K562 (cell line): Measurements from ENCODE around the gene SPRED2. TPM values are rescaled to one million over a fixed set of nuclear protein-coding genes. Genes with fewer than 3 reads are reported as not detected.

Experiments used
- ATAC-seq: fragments of 200-7000 bp; cut with Tn5 transposase; 3 replicates; pipeline ENCODE4 v1.9.1; 2020; ENCODE audit warnings: moderate library complexity
- BruUV-seq: library from RNA; stranded (reverse); fragments of 400-500 nt; replicated peaks from 2 replicates; lab custom pipeline; 2021; lab: Mats Ljungman, UMichigan
- CTCF ChIA-PET: fragments of 300-600 bp; formaldehyde crosslinking; extraction: SDS; loops from one replicate; lab custom pipeline; 2021; ENCODE audit warnings: low intra/inter-chr PET ratio; lab: Yijun Ruan, JAX
- POLR2A ChIA-PET: fragments of 300-600, 350-650 bp; sonication (Branson Sonifier 250); formaldehyde crosslinking; extraction: SDS; loops from one replicate; lab custom pipeline; 2021; ENCODE audit warnings: antibody characterized with exemption, inconsistent platforms; lab: Yijun Ruan, JAX
- DNase-seq, 4 experiments: peaks; one replicate each; pipeline versions ENCODE4 v3.0.0 to v3.0.0-alpha.2; 2011 to 2018; ENCODE audit warnings: low spot score in 3 of 4, mixed read lengths in 3 of 4; ENCODE audit errors: extremely low read depth in 1 of 4
- FAIRE-seq: peaks from 2 replicates; lab custom pipeline; 2011; peaks lifted over from hg19 to GRCh38; lab: Jason Lieb, UNC
- H2AFZ ChIP-seq: 2 replicates; pipeline ENCODE4 v1.6.0; 2011; ENCODE audit warnings: low read depth, low read length, control low read depth, inconsistent platforms
- H3K27ac ChIP-seq: fragments of 200-600 bp; 3 replicates; pipeline ENCODE4 v1.8.0; 2011; ENCODE audit warnings: low read depth, mild to moderate bottlenecking, control low read depth, inconsistent platforms, low read length, moderate library complexity, mixed read lengths; ENCODE audit errors: extremely low read depth
- H3K27me3 ChIP-seq, 2 experiments: fragments of 300-600 bp in 1 of 2; 2 replicates in 1 of 2; 3 replicates in 1 of 2; pipeline versions ENCODE4 v1.6.0 to v1.8.0; 2011; ENCODE audit warnings: inconsistent platforms in 2 of 2, low read length in 2 of 2, mild to moderate bottlenecking in 1 of 2, mixed read lengths in 1 of 2, moderate library complexity in 1 of 2; ENCODE audit not compliant: control insufficient read depth in 2 of 2, insufficient read depth in 2 of 2
- H3K36me3 ChIP-seq: fragments of 300-600 bp; 3 replicates; pipeline ENCODE4 v1.8.0; 2011; ENCODE audit warnings: mild to moderate bottlenecking, low read length, inconsistent platforms; ENCODE audit not compliant: control insufficient read depth, insufficient read depth
- H3K4me1 ChIP-seq, 2 experiments: fragments of 200-600 bp in 1 of 2; replicated peaks in 1 of 2; 2 replicates in 1 of 2; 3 replicates in 1 of 2; pipeline versions ENCODE4 v1.5.1 to v1.8.0; 2011; ENCODE audit warnings: inconsistent platforms in 2 of 2, low read length in 2 of 2, mild to moderate bottlenecking in 1 of 2, mixed read lengths in 1 of 2, moderate library complexity in 1 of 2; ENCODE audit not compliant: control insufficient read depth in 2 of 2, insufficient read depth in 2 of 2
- H3K4me2 ChIP-seq: 2 replicates; pipeline ENCODE4 v1.6.1; 2011; ENCODE audit warnings: low read length, control low read depth, inconsistent platforms, mixed read lengths; ENCODE audit not compliant: insufficient read depth
- H3K4me3 ChIP-seq: fragments of 200-600 bp; sonication (generic), shearing (Covaris generic); 2 replicates; pipeline ENCODE4 v1.5.1; 2016; ENCODE audit warnings: control low read depth, inconsistent platforms
- H3K79me2 ChIP-seq: fragments of 200-600 bp; 3 replicates; pipeline ENCODE4 v1.8.0; 2011; ENCODE audit warnings: low read length, inconsistent platforms; ENCODE audit not compliant: control insufficient read depth, insufficient read depth
- H3K9ac ChIP-seq, 2 experiments: 2 replicates each; pipeline versions ENCODE4 v1.6.0 to v1.6.1; 2011; ENCODE audit warnings: low read depth in 2 of 2, low read length in 2 of 2, control low read depth in 1 of 2, inconsistent platforms in 1 of 2, mild to moderate bottlenecking in 1 of 2, mixed read lengths in 1 of 2; ENCODE audit not compliant: insufficient read depth in 1 of 2
- H3K9me1 ChIP-seq: one replicate; pipeline ENCODE4 v1.6.0; 2011; ENCODE audit warnings: inconsistent platforms, mild to moderate bottlenecking, low read length, moderate library complexity; ENCODE audit not compliant: control insufficient read depth, insufficient read depth
- H3K9me3 ChIP-seq: replicated peaks from 2 replicates; pipeline ENCODE4 v1.5.1; 2011; ENCODE audit warnings: low read depth, low read length, inconsistent platforms; ENCODE audit not compliant: control insufficient read depth, insufficient read depth
- H4K20me1 ChIP-seq: replicated peaks from 2 replicates; pipeline ENCODE4 v1.6.1; 2011; ENCODE audit warnings: low read length, inconsistent platforms, mixed read lengths; ENCODE audit not compliant: control insufficient read depth, insufficient read depth
- FOXA3 ChIP-seq, 2 experiments: fragments of 450-650 bp in 1 of 2; sonication (generic) in 1 of 2; formaldehyde crosslinking; IDR thresholded peaks in 1 of 2; conservative IDR thresholded peaks in 1 of 2; 2 replicates each; pipeline versions ENCODE4 v1.4.0 to v1.8.0; 2020 to 2022; ENCODE audit warnings: mild to moderate bottlenecking in 2 of 2, missing genetic modification reagents in 1 of 2
- MAZ ChIP-seq, 2 experiments: fragments of 450-650 bp in 1 of 2; sonication (generic) in 1 of 2; formaldehyde crosslinking; IDR thresholded peaks in 1 of 2; conservative IDR thresholded peaks in 1 of 2; 2 replicates each; pipeline versions ENCODE4 v1.4.0 to v1.5.0; 2020; ENCODE audit warnings: mild to moderate bottlenecking in 1 of 2, missing genetic modification reagents in 1 of 2
- PBX2 ChIP-seq, 2 experiments: IDR thresholded peaks in 1 of 2; conservative IDR thresholded peaks in 1 of 2; 2 replicates each; pipeline ENCODE4 v1.6.1; 2016; ENCODE audit warnings: low read depth in 2 of 2, mild to moderate bottlenecking in 1 of 2, missing compliant biosample characterization in 1 of 2, missing genetic modification characterization in 1 of 2, moderate library complexity in 1 of 2
- RBM34 ChIP-seq: fragments of 200-400 bp; formaldehyde crosslinking; IDR thresholded peaks from 2 replicates; pipeline ENCODE4 v1.6.1; 2018; ENCODE audit warnings: low read length, borderline replicate concordance; ENCODE audit not compliant: insufficient read depth
- ZBTB40 ChIP-seq, 2 experiments: fragments of 450-650 bp in 1 of 2; sonication (generic) in 1 of 2; formaldehyde crosslinking in 1 of 2; IDR thresholded peaks; 2 replicates each; pipeline versions ENCODE4 v1.7.1 to v1.9.0; 2016 to 2022; ENCODE audit warnings: inconsistent platforms in 1 of 2, mild to moderate bottlenecking in 1 of 2, missing genetic modification reagents in 1 of 2
- WGBS: fragments of 100-300 bp; shearing (Covaris generic); methylation state at CpG from one replicate; pipeline ENCODE4 v1.1.6; 2016; ENCODE audit warnings: low coverage, mixed read lengths; ENCODE audit not compliant: insufficient coverage; ENCODE audit errors: missing lambda C conversion rate; 5-methylcytosine and 5-hydroxymethylcytosine counted together
- in situ Hi-C: fragments of 300-500 bp; cut with MboI; formaldehyde crosslinking; loops from 4 replicates; pipeline ENCODE4 v1.15.0; 2018; ENCODE audit warnings: inconsistent platforms, mixed read lengths
- intact Hi-C: fragments of 100-400 bp; cut with micrococcal nuclease; formaldehyde crosslinking; loops from 2 replicates; pipeline ENCODE4 v1.14.2; 2022
- polyA plus RNA-seq, 8 experiments: library from polyadenylated mRNA; depleted of rRNA in 4 of 8; stranded (reverse) in 5 of 8; unstranded in 3 of 8; fragments of >200 nt; fragmentation: Nextera tagmentation in 2 of 8; fragmentation: Illumina TruSeq in 1 of 8; extraction: Ambion mirVana in 2 of 8; extraction: Trizol in 1 of 8; gene quantifications; 2 replicates each; pipeline versions ENCODE4 v1.2.1 to v1.2.3, GENCODE V29; 2011 to 2014; ENCODE audit warnings: inconsistent platforms in 1 of 8, missing spikeins in 1 of 8
- total RNA-seq, 7 experiments: library from RNA; depleted of rRNA in 6 of 7; stranded (reverse); fragments of >200 nt in 6 of 7; fragmentation: Illumina TruSeq in 2 of 7; extraction: Trizol in 2 of 7; gene quantifications; 2 replicates each; pipeline versions ENCODE4 v1.2.1 to v1.2.3, GENCODE V29; 2011 to 2021; ENCODE audit warnings: low replicate concordance in 1 of 7

Gene SPRED2
- total and polyA plus RNA-seq, 9 of the 15 experiments (the other 6 are each of a cell fraction or from before 2014, with no cell fraction given), result 4.6 to 50.8 (median 14.1) TPM

- peak in 2 of 4 experiments; percentile 51 to 58 for DNase-seq
- peaks cover 11% of the 10 kb centered on the region for H3K36me3 ChIP-seq
- ChIA-PET CTCF (no interaction called here), POLR2A (interaction anchor here (0.5 to 4.7 kb wide), 17 partner anchors 9 to 194 kb away, joined by 3 to 29 read pairs (median 3); partner anchors contain the start of gene ACTR2)
- no peak overlapping the region for H2AFZ ChIP-seq
- peaks cover 57% of the 10 kb centered on the region for H4K20me1 ChIP-seq
- H3K4me1 ChIP-seq, result peaks cover 0 to 23% of the 10 kb centered on the region in 2 experiments; a peak in 4 of 5 replicates
- FAIRE-seq, result peak; percentile 85
- no TSS peak for BruUV-seq
- no peaks in the 10 kb centered on the region for H3K27me3 ChIP-seq
- intact Hi-C loops (no loop called here), in situ Hi-C loops (no loop called here)
- WGBS, result 7% methylated on average over 6 of the region's 6 CpGs
- H3K27ac ChIP-seq, result peak overlapping the region; percentile 16; the same call in 1 of the 3 replicates
- H3K9me3 ChIP-seq, result no peaks in the 10 kb centered on the region
- H3K9ac ChIP-seq, result no peak overlapping the region
- peak overlapping the region; percentile 17 for H3K4me2 ChIP-seq
- H3K4me3 ChIP-seq, result no peak overlapping the region
- peaks cover 6% of the 10 kb centered on the region for H3K9me1 ChIP-seq
- H3K79me2 ChIP-seq, result peaks cover 100% of the 10 kb centered on the region
- peak; percentile 83 for ATAC-seq
- TF ChIP-seq FOXA3 (CRISPR knock-in tag; conservative IDR thresholded peaks at IDR 0.05 in 1 of 2, IDR thresholded peaks at IDR 0.05 in 1 of 2) (0 out of 4 replicates have a peak, but pooled peaks of 1 of the 2 experiments have one; percentile 12), PBX2 (CRISPR knock-in tag; IDR thresholded peaks at IDR 0.05; ENCODE audit: low read depth) (no peak), PBX2 (tag; conservative IDR thresholded peaks at IDR 0.05; ENCODE audit: low read depth) (peak; percentile 42), RBM34 (no peak), ZBTB40 (IDR thresholded peaks at IDR 0.05) (peak; percentile 89), ZBTB40 (CRISPR knock-in tag; IDR thresholded peaks at IDR 0.05) (no peak), MAZ (CRISPR knock-in tag; conservative IDR thresholded peaks at IDR 0.05 in 1 of 2, IDR thresholded peaks at IDR 0.05 in 1 of 2) (peak in 1 of 2 experiments; percentile 42; a peak in 1 of 4 replicates)
These were observed 11.5 kb downstream of the SPRED2 start for GRCh38 chr2:65420712-65421431.
